LNCaP clone FGC (cell line): ENCODE data around the gene CCDC93.
A peak's percentile ranks its signal among the peaks of the same experiment; 100 is the strongest.

Experiments
- DNase-seq: peaks from one replicate; pipeline ENCODE4 v3.0.0-alpha.2; 2011; ENCODE audit warnings: low read depth
- H3K4me3 ChIP-seq: 2 replicates; pipeline ENCODE4 v1.5.1; 2011; ENCODE audit warnings: mild to moderate bottlenecking, low read depth, low read length, control low read depth
- CTCF ChIP-seq: IDR thresholded peaks from 2 replicates; pipeline ENCODE4 v1.5.1; 2012; ENCODE audit warnings: mild to moderate bottlenecking; ENCODE audit not compliant: control insufficient read depth, insufficient read depth; ENCODE audit errors: extremely low read depth

CCDC93 gene

GRCh38 chr2:117960231-117960630 lies 53.6 kb downstream of the CCDC93 start:
- H3K4me3 ChIP-seq, result no peak overlapping the region
- no peak for TF ChIP-seq CTCF
- no peak for DNase-seq

- H3K4me3 ChIP-seq, result no peak overlapping the region
- DNase-seq, result peak; percentile 92
- TF ChIP-seq CTCF, result no peak
Measured at GRCh38 chr2:117958186-117958585, 55.7 kb downstream of the CCDC93 start.

- no peak for TF ChIP-seq CTCF
- no peak for DNase-seq
- H3K4me3 ChIP-seq, result no peak overlapping the region
Measured at GRCh38 chr2:117957616-117958015, 56.3 kb downstream of the CCDC93 start.

- peak; percentile 39; the same call in 1 of the 2 replicates for TF ChIP-seq CTCF
- H3K4me3 ChIP-seq, result no peak overlapping the region
- DNase-seq, result peak; percentile 39
Measured at GRCh38 chr2:117956036-117956796, 57.7 kb downstream of the CCDC93 start.

- TF ChIP-seq CTCF, result no peak
- DNase-seq, result no peak
Measured at GRCh38 chr2:117953231-117953630, 60.6 kb downstream of the CCDC93 start.

GRCh38 chr2:117952701-117953100 lies 61.2 kb downstream of the CCDC93 start:
- no peak for TF ChIP-seq CTCF
- no peak for DNase-seq

More at GRCh38 chr2:117953231-117953630, 60.6 kb downstream of the CCDC93 start:
- H3K4me3 ChIP-seq, result no peak overlapping the region

GRCh38 chr2:117952228-117952627 lies 61.6 kb downstream of the CCDC93 start:
- no peak for TF ChIP-seq CTCF
- DNase-seq, result no peak
- no peak overlapping the region for H3K4me3 ChIP-seq

More at GRCh38 chr2:117952701-117953100, 61.2 kb downstream of the CCDC93 start:
- H3K4me3 ChIP-seq, result no peak overlapping the region
